ENCODE data around the gene VMP1. TPM values are rescaled to one million over a fixed set of nuclear protein-coding genes. Genes with fewer than 3 reads are reported as not detected.

The VMP1 gene
- total and polyA plus RNA-seq, 2 of the 13 experiments (the other 11 are each of a cell fraction or from before 2014, with no cell fraction given): 186 to 271 TPM

MicroRNAs within 50 kb of the gene (microRNA counts, 767-probe panel; counts per million panel counts)
- not detected for microRNA hsa-miR-21-5p

Small RNA genes within 50 kb of the gene (microRNA-seq; reads per million reads assigned to microRNA genes)
- 850,920 reads per million, percentile 100 among the genes with 10 or more reads in this experiment for gene MIR21

Small RNA genes within 50 kb of the gene (small RNA-seq; reads per million reads assigned to genes)
- 0 reads per million in 3 experiments for gene AC040904.1 (ENCODE audit: insufficient read depth in 2 of 3, insufficient read length in 3 of 3, low read depth in 2 of 3, low replicate concordance in 1 of 3)
- 0 to 0.33 (median 0) reads per million in 3 experiments for gene RNU6-450P (ENCODE audit: insufficient read depth in 2 of 3, insufficient read length in 3 of 3, low read depth in 2 of 3, low replicate concordance in 1 of 3)

Other genes starting within 250 kb of the VMP1 start
- 37.0 and 62.6 TPM in 2 replicates for gene DHX40, start 142.0 kb upstream of the VMP1 start, total RNA-seq (2016; rRNA removed; fragmentation: Illumina TruSeq; extraction: Trizol)
- gene DHX40, start 142.0 kb upstream of the VMP1 start, polyA plus RNA-seq (2011; rRNA removed): 16.5 and 22.2 TPM in 2 replicates
- 283 and 643 TPM in 2 replicates for gene CLTC, start 87.8 kb upstream of the VMP1 start, total RNA-seq (2016; rRNA removed; fragmentation: Illumina TruSeq; extraction: Trizol)
- 110 and 134 TPM in 2 replicates for gene CLTC, start 87.8 kb upstream of the VMP1 start, polyA plus RNA-seq (2011; rRNA removed)
- gene PTRH2, start 224 bp upstream of the VMP1 start, total RNA-seq (2016; rRNA removed; fragmentation: Illumina TruSeq; extraction: Trizol): 48.7 and 67.7 TPM in 2 replicates
- 73.6 and 83.3 TPM in 2 replicates for gene PTRH2, start 224 bp upstream of the VMP1 start, polyA plus RNA-seq (2011; rRNA removed)
- gene TUBD1, start 185.3 kb downstream of the VMP1 start, total RNA-seq (2016; rRNA removed; fragmentation: Illumina TruSeq; extraction: Trizol): 25.9 and 38.7 TPM in 2 replicates
- gene TUBD1, start 185.3 kb downstream of the VMP1 start, polyA plus RNA-seq (2011; rRNA removed): 14.0 and 18.2 TPM in 2 replicates
- gene RPS6KB1, start 185.5 kb downstream of the VMP1 start, total RNA-seq (2016; rRNA removed; fragmentation: Illumina TruSeq; extraction: Trizol): 42.2 and 44.3 TPM in 2 replicates
- gene RPS6KB1, start 185.5 kb downstream of the VMP1 start, polyA plus RNA-seq (2011; rRNA removed): 16.5 and 19.9 TPM in 2 replicates